Measurements from ENCODE around the gene FSD1.

- no peak for TF ChIP-seq TCF3 (IDR thresholded peaks at IDR 0.05; ENCODE audit: borderline replicate concordance, insufficient read depth, low read depth, low read length)
- TF ChIP-seq SPI1 (IDR thresholded peaks at IDR 0.05; ENCODE audit: borderline replicate concordance, insufficient read depth, low read depth, low read length) = no peak
- no peak for TF ChIP-seq CREM (IDR thresholded peaks at IDR 0.05; ENCODE audit: low read depth)
- no peak for TF ChIP-seq FOXM1 (IDR thresholded peaks at IDR 0.05; ENCODE audit: low read depth, low read length)
- no peak for TF ChIP-seq ZBED1 (IDR thresholded peaks at IDR 0.05; ENCODE audit: borderline replicate concordance)
- TF ChIP-seq, protein P1, sequence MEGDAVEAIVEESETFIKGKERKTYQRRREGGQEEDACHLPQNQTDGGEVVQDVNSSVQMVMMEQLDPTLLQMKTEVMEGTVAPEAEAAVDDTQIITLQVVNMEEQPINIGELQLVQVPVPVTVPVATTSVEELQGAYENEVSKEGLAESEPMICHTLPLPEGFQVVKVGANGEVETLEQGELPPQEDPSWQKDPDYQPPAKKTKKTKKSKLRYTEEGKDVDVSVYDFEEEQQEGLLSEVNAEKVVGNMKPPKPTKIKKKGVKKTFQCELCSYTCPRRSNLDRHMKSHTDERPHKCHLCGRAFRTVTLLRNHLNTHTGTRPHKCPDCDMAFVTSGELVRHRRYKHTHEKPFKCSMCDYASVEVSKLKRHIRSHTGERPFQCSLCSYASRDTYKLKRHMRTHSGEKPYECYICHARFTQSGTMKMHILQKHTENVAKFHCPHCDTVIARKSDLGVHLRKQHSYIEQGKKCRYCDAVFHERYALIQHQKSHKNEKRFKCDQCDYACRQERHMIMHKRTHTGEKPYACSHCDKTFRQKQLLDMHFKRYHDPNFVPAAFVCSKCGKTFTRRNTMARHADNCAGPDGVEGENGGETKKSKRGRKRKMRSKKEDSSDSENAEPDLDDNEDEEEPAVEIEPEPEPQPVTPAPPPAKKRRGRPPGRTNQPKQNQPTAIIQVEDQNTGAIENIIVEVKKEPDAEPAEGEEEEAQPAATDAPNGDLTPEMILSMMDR (IDR thresholded peaks at IDR 0.05 in 2 of 3, conservative IDR thresholded peaks at IDR 0.05 in 1 of 3; ENCODE audit: control insufficient read depth in 2 of 3, extremely low read depth in 1 of 3, insufficient read depth in 1 of 3, low read depth in 3 of 3, low read length in 3 of 3) = no peak
- no peak for TF ChIP-seq DPF2 (IDR thresholded peaks at IDR 0.05)
- no peak for TF ChIP-seq POLR2AphosphoS5 (IDR thresholded peaks at IDR 0.05; ENCODE audit: low read length)
- no peak for TF ChIP-seq MEF2A (IDR thresholded peaks at IDR 0.05; ENCODE audit: insufficient read depth, low read depth, low read length)
Measured at GRCh38 chr19:4305257-4305612, 837 bp downstream of the FSD1 start.
